ENCODE results near the gene KCNK16. TPM values are rescaled to one million over a fixed set of nuclear protein-coding genes. Genes with fewer than 3 reads are reported as not detected.

Gene KCNK16
- total RNA-seq, 1 donor: not detected

DNA sequence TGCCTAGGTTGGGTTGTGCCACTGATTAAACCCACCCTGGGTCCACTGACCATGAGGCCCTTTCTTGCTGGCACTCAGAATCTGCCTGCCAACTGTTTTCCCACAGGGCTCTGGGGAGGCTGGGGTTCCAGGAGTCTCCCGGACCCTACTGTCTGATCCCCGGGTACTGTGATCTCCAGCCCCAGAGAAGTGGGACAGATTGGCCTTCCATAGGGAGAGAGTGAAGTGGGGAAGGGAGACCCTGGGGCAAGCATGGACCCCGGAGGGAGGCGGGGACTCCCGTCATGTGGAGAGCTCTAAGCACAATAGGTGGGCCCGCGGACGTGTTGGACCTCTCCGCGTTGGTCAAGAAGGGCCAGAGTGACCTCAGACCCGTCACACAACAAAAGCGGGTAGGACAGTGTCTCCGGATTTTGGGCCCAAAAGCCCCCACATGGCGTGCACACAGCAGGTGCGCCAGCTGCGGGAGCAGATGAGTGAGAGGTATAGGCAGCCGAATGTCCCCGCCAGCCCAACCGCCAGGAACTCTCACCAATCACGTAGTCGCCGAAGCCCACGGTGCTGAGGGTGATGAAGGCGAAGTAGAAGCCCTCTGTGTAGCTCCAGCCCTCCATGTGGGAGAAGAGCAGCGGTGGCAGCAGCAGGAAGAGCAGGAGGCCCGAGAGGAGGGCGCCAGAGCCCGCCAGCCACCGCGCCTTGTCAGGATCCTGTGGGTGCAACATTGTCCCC, 18.9 kb downstream of the KCNK16 start:
- no peak overlapping the region for H2AFZ ChIP-seq (ENCODE audit: low read length)
- TF ChIP-seq, protein P1, sequence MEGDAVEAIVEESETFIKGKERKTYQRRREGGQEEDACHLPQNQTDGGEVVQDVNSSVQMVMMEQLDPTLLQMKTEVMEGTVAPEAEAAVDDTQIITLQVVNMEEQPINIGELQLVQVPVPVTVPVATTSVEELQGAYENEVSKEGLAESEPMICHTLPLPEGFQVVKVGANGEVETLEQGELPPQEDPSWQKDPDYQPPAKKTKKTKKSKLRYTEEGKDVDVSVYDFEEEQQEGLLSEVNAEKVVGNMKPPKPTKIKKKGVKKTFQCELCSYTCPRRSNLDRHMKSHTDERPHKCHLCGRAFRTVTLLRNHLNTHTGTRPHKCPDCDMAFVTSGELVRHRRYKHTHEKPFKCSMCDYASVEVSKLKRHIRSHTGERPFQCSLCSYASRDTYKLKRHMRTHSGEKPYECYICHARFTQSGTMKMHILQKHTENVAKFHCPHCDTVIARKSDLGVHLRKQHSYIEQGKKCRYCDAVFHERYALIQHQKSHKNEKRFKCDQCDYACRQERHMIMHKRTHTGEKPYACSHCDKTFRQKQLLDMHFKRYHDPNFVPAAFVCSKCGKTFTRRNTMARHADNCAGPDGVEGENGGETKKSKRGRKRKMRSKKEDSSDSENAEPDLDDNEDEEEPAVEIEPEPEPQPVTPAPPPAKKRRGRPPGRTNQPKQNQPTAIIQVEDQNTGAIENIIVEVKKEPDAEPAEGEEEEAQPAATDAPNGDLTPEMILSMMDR (IDR thresholded peaks at IDR 0.05; ENCODE audit: extremely low read depth, low read depth, low read length): no peak

DNA sequence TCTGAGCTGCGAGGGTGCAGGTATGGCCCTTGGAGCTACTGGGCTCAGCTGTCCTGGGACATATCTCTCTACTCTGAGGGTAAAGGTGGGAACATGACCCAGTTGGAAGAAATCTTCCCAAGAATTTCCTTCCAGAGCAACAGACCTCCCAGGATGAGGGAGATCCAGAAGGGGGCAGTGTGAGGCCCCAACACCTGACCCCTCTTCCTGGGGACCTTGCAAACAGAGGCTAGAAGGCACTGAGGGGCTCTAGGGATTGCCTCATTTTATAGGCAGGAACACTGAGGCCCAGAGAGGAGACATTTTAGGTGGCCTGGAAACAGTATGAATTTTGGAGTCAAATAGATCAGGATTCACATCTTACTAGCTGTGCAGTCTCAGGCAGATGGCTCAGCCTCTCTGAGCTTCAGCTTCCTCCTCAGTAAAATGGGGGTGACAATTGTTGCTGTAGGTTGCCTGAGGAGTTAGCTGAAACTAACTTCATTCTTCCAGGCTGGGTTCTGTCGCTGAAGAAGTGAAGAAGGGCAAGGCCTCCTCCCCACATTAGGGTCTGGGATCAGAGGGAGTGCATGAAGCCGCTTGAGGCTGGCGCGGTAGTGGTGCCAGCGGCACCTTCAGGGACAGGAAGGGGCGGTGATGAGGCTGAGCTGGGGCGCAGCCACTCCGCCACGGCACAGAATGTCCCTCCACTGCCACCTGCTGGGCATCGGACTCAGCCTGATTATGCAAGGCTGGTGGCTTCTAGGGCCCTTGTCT, 19.7 kb downstream of the KCNK16 start:
- Histone ChIP-seq H3K4me3 (ENCODE audit: insufficient read depth, low read length) (no peak overlapping the region), H4K20me1 (ENCODE audit: insufficient read depth, low read length) (no peaks in the 10 kb centered on the region), H3K9me3 (ENCODE audit: low read depth, low read length) (no peaks in the 10 kb centered on the region), H3K36me3 (ENCODE audit: insufficient read depth, low read length) (no peaks in the 10 kb centered on the region), H3K27me3 (ENCODE audit: insufficient read depth, low read length) (no peaks in the 10 kb centered on the region), H3K79me2 (ENCODE audit: insufficient read depth, low read length) (no peaks in the 10 kb centered on the region), H3K4me2 (ENCODE audit: insufficient read depth, low read length) (peak overlapping the region; percentile 35), H3K4me1 (ENCODE audit: insufficient read depth, low read length) (peaks cover 3% of the 10 kb centered on the region), H3K27ac (ENCODE audit: low read depth, low read length) (no peak overlapping the region), H2AFZ (ENCODE audit: low read length) (peak overlapping the region; percentile 58)
- DNase-seq (ENCODE audit: insufficient read length, low spot score, missing footprints): peak; percentile 97
- TF ChIP-seq, protein P1 (IDR thresholded peaks at IDR 0.05; ENCODE audit: extremely low read depth, low read depth, low read length): peak; percentile 80

More for the DNA sequence above, 18.9 kb downstream of the KCNK16 start:
- no peaks in the 10 kb centered on the region for H3K79me2 ChIP-seq (ENCODE audit: insufficient read depth, low read length)
- peak; percentile 68 for DNase-seq (ENCODE audit: insufficient read length, low spot score, missing footprints)
- peak overlapping the region; percentile 35 for H3K4me2 ChIP-seq (ENCODE audit: insufficient read depth, low read length)
- no peaks in the 10 kb centered on the region for H4K20me1 ChIP-seq (ENCODE audit: insufficient read depth, low read length)
- H3K27ac ChIP-seq (ENCODE audit: low read depth, low read length): no peak overlapping the region
- no peaks in the 10 kb centered on the region for H3K9me3 ChIP-seq (ENCODE audit: low read depth, low read length)
- peaks cover 3% of the 10 kb centered on the region for H3K4me1 ChIP-seq (ENCODE audit: insufficient read depth, low read length)
- H3K4me3 ChIP-seq (ENCODE audit: insufficient read depth, low read length): no peak overlapping the region
- no peaks in the 10 kb centered on the region for H3K27me3 ChIP-seq (ENCODE audit: insufficient read depth, low read length)
- H3K36me3 ChIP-seq (ENCODE audit: insufficient read depth, low read length): no peaks in the 10 kb centered on the region

DNA sequence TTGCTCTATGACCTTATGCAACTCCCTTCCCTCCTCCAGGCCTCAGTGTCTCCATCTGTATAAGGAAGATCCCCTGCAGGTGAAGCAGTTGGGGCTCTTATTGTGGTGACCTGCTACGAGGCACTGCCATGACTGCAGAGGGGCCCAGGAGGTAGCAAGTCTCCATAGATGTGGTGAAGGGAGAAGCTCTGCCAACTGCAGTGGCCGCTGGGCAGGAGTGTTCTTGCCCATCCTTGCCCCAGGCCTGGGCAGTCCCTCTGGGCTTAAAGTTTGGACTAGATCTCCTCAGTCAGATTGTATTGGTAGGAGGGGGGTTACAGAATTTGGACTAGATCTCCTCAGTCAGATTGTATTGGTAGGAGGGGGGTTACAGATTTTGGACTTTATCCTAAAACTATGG, 20.5 kb downstream of the KCNK16 start:
- Histone ChIP-seq H3K27ac (ENCODE audit: low read depth, low read length) (no peak overlapping the region), H3K9me3 (ENCODE audit: low read depth, low read length) (no peaks in the 10 kb centered on the region), H3K27me3 (ENCODE audit: insufficient read depth, low read length) (no peaks in the 10 kb centered on the region), H4K20me1 (ENCODE audit: insufficient read depth, low read length) (no peaks in the 10 kb centered on the region), H2AFZ (ENCODE audit: low read length) (no peak overlapping the region), H3K4me2 (ENCODE audit: insufficient read depth, low read length) (no peak overlapping the region), H3K4me3 (ENCODE audit: insufficient read depth, low read length) (no peak overlapping the region), H3K79me2 (ENCODE audit: insufficient read depth, low read length) (no peaks in the 10 kb centered on the region), H3K36me3 (ENCODE audit: insufficient read depth, low read length) (no peaks in the 10 kb centered on the region), H3K4me1 (ENCODE audit: insufficient read depth, low read length) (peaks cover 3% of the 10 kb centered on the region)
- peak; percentile 70 for DNase-seq (ENCODE audit: insufficient read length, low spot score, missing footprints)
- TF ChIP-seq, protein P1 (IDR thresholded peaks at IDR 0.05; ENCODE audit: extremely low read depth, low read depth, low read length): no peak

DNA sequence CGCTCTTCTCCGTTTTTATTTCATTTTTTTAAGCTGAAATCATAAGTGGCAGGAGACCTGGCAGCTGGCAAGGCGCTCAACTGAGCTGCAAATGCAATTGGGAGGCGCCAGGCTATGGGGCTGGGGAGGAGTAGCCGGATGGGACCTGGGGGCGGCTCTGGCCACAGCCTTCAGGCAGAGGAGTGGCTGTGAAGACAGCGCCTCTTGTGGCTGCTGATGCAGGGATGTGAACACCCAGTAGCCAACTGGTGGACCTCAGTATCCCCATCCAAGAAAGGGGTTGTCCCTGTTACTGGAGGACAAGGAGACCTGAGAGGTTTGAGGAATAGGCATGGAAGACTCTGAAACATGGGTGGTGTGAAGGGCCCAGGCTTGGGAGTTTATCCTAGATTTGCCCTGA, 20.9 kb downstream of the KCNK16 start:
- Histone ChIP-seq H2AFZ (ENCODE audit: low read length) (no peak overlapping the region), H3K9me3 (ENCODE audit: low read depth, low read length) (no peaks in the 10 kb centered on the region), H3K4me3 (ENCODE audit: insufficient read depth, low read length) (no peak overlapping the region), H3K27ac (ENCODE audit: low read depth, low read length) (no peak overlapping the region), H3K79me2 (ENCODE audit: insufficient read depth, low read length) (no peaks in the 10 kb centered on the region), H3K27me3 (ENCODE audit: insufficient read depth, low read length) (no peaks in the 10 kb centered on the region), H3K4me2 (ENCODE audit: insufficient read depth, low read length) (no peak overlapping the region), H3K4me1 (ENCODE audit: insufficient read depth, low read length) (peaks cover 3% of the 10 kb centered on the region), H4K20me1 (ENCODE audit: insufficient read depth, low read length) (no peaks in the 10 kb centered on the region), H3K36me3 (ENCODE audit: insufficient read depth, low read length) (no peaks in the 10 kb centered on the region)
- peak; percentile 80 for DNase-seq (ENCODE audit: insufficient read length, low spot score, missing footprints)
- TF ChIP-seq, protein P1 (IDR thresholded peaks at IDR 0.05; ENCODE audit: extremely low read depth, low read depth, low read length): peak; percentile 19

Measured in osteoblast (primary cell).